SK-N-SH treated with all-trans-retinoic acid at 6 μM for 48 hours (cell line): ENCODE data around the gene FZR1.

Experiments used
- CREB5 ChIP-seq: fragments of 250-450 bp; sonication (Bioruptor Pico); IDR thresholded peaks from 2 replicates; pipeline ENCODE4 v1.5.1; 2020; ENCODE audit warnings: low read depth, mild to moderate bottlenecking, moderate library complexity
- GLIS3 ChIP-seq: fragments of 250-450 bp; sonication (Bioruptor Pico); IDR thresholded peaks from 2 replicates; pipeline ENCODE4 v1.5.0; 2020; ENCODE audit warnings: mild to moderate bottlenecking, moderate library complexity
- PPARA ChIP-seq: fragments of 250-450 bp; sonication (Bioruptor Pico); IDR thresholded peaks from 2 replicates; pipeline ENCODE4 v1.5.0; 2020; ENCODE audit warnings: mild to moderate bottlenecking, borderline replicate concordance
- RARB ChIP-seq: fragments of 250-450 bp; sonication (Bioruptor Pico); IDR thresholded peaks from 2 replicates; pipeline ENCODE4 v1.8.0; 2021; ENCODE audit warnings: mild to moderate bottlenecking, moderate library complexity
- TSHZ2 ChIP-seq: fragments of 250-450 bp; sonication (Bioruptor Pico); IDR thresholded peaks from 2 replicates; pipeline ENCODE4 v1.5.0; 2020; ENCODE audit warnings: mild to moderate bottlenecking, moderate library complexity
- ZFP3 ChIP-seq: fragments of 250-450 bp; sonication (Bioruptor Pico); IDR thresholded peaks from 2 replicates; pipeline ENCODE4 v1.5.0; 2020; ENCODE audit warnings: mild to moderate bottlenecking, moderate library complexity
- ZFP30 ChIP-seq: fragments of 450-650 bp; formaldehyde crosslinking; IDR thresholded peaks from 2 replicates; pipeline ENCODE4 v1.5.0; 2022; ENCODE audit warnings: mild to moderate bottlenecking, moderate library complexity
- ZNF70 ChIP-seq: fragments of 450-650 bp; formaldehyde crosslinking; IDR thresholded peaks from 2 replicates; pipeline ENCODE4 v1.5.0; 2020; ENCODE audit warnings: mild to moderate bottlenecking, moderate library complexity

GRCh38 chr19:3510727-3511126 is 4.6 kb downstream of the FZR1 start:
- no peak for TF ChIP-seq ZFP3
- no peak for TF ChIP-seq RARB (CRISPR knock-in tag)
- TF ChIP-seq TSHZ2 (CRISPR knock-in tag), result no peak
- no peak for TF ChIP-seq CREB5
- TF ChIP-seq ZFP30, result no peak
- no peak for TF ChIP-seq PPARA (CRISPR knock-in tag)
- TF ChIP-seq GLIS3 (CRISPR knock-in tag), result no peak
- no peak for TF ChIP-seq ZNF70
